GM21390 (cell line): ENCODE measurements around the gene GABRD.
"Not testable (repeated sequence)": the region's sequence is repeated elsewhere in the genome, so short reads cannot be mapped to it uniquely, and the experiment has no call there.

Experiments
- ATAC-seq: cut with Tn5 transposase; IDR thresholded peaks from one replicate; pipeline ENCODE4 v1.9.1; 2021; ENCODE audit not compliant: unreplicated experiment

GABRD gene, protein sequence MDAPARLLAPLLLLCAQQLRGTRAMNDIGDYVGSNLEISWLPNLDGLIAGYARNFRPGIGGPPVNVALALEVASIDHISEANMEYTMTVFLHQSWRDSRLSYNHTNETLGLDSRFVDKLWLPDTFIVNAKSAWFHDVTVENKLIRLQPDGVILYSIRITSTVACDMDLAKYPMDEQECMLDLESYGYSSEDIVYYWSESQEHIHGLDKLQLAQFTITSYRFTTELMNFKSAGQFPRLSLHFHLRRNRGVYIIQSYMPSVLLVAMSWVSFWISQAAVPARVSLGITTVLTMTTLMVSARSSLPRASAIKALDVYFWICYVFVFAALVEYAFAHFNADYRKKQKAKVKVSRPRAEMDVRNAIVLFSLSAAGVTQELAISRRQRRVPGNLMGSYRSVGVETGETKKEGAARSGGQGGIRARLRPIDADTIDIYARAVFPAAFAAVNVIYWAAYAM

DNA sequence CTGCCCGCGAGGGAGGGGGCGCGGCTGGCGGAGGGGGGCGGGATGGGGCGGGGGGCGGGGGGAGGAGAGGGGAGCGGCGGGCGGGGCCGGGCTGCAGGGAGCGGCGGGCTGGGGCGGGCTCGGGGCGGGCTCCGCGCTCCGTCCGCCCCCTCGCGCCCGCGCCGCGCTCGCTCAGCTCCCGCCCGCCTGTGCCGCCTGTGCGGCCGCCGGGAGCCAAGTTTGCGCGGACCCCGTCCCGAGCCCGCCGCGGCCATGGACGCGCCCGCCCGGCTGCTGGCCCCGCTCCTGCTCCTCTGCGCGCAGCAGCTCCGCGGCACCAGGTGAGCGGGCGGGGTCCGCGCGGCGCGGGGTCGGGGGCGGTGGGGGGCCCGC, at the start of gene GABRD:
GABRD (plus strand) TSS at position 174 of the 372 bp plus-strand sequence; CDS start at position 253, 79 bp downstream.
- ATAC-seq, result no peak

DNA sequence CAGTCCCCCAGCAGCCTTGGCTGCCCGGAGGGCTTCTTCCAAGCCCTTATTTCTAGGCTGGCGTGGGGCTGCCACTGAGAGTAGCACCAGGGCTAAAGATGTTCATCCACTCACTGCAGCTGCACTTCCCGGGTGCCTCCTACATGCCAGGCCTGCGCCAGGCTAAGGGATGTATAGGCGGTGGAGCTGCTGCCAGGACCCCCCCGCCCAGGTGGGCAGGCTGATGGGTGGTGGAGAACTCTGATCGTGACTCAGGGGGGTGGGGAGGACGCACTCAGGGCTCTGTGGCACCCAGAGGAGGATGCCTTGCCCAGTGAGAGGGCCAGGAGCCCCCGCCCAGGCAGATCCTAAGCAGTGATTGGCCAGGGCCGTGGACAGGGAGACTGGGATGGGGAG, 49.6 kb upstream of the GABRD start:
- no peak for ATAC-seq

DNA sequence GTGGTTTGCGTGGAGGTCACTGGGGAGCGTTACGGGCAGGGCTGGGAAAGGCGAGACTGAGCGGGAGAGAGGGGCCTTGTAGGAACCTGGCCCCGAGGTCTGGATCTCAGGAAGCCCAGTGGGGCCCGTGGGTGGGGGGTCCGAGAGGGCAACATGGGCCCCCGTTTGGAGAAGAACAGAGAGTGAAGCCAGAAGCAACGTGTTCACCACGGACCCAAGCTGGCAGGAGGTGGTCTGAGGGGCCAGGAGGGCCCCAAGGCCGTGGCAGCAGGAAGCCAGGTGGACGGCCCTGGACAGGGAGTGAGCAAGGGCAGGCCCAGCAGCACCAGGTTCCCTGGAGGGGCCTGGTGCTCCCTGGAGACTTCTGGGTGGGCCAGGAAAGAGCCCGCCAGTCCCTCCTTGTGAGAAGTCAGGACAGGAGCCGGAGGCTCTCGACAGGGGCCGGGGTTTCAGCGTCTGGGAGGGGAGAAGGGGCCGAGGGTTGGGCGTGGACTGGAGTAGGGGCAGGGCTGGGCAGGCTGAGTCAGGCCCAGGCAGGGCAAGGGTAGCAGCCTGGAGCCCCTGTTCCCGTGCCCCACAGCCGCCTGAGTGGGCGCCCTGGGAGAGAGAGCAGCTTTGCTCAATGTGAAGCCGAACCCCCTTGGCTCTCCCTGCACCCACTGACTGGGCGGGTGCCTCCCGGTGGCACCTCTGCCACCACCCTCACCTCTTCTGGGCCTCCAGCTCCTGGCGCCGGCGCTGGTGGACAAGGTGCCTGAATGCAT, 49.0 kb upstream of the GABRD start:
- no peak for ATAC-seq

DNA sequence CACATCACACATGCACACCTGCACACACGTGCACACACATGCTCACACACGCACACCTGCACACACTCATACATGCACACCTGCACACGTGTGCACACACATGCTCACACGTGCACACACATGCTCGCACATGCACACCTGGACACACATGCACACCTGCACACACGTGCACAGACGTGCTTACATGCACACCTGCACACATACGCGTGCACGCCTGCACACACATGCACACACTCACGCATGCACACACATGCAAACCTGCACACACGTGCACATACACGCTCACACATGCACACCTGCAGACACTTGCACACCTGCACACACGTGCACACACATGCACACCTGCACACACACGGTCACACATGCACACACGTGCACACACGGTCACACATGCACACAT, 48.1 kb upstream of the GABRD start:
- no peak for ATAC-seq

DNA sequence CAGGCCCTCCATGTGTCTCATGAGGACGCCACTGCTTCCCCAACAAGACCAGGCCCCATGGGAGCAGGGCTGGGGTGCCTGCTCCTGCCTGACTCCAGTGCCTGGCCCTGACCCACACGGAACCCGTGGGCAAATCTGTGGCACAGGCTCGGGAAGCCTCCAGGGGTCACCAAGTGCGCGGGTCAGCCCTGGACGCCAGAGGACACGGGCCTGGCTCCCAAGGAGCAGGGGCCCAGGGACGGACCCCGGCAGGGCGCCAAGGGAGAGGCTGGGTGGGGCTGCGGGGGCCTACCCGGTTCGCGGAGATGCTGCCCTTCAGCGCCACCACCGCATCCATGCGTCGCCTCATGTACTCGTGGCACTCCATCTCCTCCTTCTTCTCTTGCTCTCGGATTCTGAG, 47.5 kb upstream of the GABRD start:
- no peak for ATAC-seq

DNA sequence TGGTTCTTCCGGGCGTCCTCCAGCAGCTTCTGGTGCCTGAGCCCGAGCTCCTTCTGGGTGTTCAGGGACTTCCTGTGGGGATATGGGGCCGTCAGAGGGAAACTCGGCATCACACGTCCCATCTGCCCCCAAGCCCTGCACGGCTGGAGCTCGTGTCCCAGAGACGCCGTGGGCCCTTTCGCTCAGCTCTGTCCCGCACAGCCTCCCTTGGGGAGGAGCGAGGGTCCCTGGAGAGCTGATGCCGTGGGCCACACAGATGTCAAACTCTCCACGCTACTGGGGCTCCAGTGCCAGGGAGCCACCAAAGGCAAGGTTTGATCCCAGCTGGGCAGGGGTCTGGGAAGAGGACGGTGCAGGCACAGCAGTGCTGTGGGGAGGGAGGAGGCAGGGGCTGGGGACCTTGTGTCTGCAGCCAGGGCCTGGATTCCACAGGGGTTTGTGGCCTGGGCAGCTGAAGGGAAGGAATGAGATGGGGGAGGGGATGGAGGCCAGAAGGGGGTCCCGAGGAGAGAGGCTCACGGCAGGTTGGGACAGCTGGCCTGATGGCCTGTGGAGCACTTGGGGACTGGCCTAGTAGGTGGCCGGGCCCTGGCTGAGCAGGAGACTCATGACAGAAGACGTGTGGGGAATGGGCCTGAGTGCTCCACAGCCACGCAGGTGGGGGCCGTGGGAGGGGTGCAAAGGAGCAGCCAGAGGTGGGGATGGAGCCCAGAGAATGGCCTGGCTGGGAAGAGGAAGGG, 46.0 kb upstream of the GABRD start:
- ATAC-seq, result no peak

DNA sequence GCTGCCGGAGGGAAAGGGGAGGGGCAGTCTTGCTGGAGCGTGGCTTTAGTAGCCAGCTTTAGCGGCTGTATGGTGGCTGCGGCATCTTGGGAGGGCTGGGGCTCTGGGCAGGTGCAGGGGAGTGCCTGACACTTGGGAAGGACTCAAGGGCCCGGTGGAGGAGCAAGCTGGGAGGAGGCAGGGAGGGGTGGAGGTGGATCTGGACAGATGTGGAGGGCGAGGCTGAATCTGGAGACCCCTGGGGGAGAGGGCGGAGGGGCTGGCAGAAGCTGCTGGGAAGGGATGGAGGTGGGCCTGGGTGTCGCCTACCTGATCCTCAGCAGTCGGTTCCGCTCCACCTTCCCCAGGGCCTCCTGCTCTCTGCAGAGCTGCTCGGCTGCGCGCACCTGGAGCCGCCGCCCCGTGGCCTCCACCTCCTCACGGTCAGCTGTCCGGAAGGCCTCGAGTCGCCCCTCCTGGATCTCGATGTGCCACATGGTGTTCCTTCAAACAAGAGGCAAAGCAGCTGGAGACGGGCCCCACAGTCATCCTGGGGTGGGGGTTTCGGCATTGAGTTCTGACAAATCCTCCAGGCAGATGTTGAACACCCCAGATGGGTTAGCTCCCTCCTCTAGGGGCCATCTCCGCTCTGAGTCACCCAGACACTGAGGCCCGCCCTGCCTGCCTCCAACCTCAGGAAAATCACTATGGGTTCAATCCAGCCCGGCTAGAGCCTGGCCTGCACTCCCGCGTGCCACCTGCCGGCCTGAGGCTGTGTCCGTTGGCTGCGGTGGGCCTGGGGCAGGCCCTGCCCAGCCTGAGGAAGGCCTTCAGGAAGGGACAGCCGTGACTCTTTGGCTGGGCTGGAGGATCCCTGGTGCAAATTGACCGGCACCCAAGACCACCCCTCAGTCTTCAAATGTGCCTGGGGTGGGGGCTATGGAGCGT, 45.2 kb upstream of the GABRD start:
- ATAC-seq, result no peak

DNA sequence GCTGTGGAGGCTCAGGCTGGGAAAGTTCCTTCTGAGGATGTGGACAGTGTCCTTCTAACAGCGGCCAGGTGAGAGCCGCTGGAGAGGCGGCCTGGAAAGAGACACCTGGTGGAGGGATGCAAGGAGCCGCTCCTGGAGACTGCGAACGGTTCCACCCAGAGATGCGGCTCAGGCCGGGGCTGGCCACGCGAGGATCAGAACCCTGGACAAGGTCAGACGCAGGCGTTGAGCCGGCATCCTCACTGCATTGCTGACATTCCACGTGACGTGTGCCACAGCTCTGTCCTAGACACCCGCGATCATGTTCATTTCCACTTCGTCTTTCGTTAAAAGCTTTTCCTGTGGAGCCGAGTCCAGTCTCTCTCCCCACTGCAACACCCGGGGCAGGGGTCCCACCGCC, 44.3 kb upstream of the GABRD start:
- no peak for ATAC-seq

DNA sequence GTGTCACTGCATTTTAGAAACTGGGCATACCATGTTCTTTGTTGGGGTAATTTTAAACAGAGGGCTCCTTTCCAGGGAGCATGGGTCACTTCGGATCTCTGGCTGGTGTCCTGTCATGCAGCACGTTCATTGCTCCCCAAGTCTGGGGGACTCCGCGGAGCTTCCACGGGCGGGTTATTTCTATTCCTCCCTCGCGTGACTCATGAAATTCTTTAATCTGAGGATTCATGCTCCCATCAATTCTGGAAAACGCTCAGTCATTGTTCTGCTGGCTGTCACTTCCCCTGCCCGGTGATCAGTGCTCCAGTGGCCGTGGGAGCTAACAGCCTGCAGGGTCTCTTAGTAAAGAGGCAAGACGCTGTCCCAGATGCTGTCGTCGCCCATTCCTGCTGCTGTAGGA, 43.6 kb upstream of the GABRD start:
- ATAC-seq, result no peak

DNA sequence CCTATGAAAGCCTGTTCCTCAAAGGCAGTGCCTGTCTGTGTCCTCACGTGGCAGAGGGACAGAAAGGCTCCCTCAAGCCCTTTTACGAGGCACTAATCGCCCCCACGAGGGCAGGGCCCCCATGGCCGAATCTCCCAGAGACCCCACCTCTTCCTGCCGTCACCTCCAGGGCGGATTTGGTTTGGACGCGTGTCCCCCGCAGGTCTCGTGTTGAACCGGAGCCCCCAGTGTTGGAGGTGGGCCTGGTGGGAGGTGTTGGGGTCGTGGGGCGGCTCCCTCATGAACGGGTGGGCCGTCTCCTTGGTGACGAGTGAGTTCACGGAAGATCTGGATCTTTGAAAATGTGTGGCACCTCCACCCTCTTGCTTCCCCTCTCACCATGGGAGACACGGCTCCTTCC, 43.1 kb upstream of the GABRD start:
- no peak for ATAC-seq

DNA sequence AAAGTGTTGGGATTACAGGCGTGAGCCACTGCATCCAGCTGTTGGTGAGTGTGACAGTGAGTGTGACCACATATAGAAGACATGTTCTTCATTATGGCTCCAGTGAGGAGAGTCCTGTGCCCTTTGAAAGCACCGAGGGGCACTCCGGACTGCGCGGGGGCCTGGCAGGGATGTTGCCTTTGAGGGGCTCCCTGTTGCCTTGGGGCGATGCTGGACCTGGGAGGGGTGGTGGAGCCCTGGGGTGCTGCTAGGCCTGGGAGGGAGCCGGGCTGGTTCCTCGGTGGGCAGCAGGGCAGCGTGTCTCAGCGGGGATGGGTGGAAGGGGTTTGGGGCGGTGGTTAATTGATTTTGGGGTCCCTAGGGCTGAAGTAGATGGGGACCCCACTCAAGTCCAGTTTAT, 41.0 kb upstream of the GABRD start:
- no peak for ATAC-seq

DNA sequence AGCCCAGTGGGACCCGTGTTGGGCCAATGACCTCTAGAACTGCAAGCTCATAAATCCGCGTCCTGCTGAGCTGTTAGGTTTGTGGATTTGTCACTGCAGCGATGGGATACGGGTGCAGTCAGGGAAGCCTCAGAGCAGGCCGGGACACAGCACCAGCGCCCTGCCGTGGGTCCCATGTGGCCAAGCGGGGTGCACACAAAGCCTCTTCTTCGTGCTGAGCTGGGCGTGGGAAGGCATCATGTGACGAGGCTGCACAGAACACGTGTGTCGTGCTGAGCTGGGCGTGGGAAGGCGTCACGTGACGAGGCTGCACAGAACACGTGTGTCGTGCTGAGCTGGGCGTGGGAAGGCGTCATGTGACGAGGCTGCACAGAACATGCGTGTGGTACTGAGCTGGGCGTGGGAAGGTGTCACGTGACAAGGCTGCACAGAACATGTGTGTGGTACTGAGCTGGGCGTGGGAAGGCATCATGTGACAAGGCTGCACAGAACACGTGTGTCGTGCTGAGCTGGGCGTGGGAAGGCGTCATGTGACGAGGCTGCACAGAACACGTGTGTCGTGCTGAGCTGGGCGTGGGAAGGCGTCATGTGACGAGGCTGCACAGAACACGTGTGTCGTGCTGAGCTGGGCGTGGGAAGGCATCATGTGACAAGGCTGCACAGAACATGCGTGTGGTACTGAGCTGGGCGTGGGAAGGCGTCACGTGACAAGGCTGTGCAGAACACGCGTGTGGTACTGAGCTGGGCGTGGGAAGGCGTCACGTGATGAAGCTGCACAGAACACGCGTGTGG, 40.3 kb upstream of the GABRD start:
- ATAC-seq, result not testable (repeated sequence)

DNA sequence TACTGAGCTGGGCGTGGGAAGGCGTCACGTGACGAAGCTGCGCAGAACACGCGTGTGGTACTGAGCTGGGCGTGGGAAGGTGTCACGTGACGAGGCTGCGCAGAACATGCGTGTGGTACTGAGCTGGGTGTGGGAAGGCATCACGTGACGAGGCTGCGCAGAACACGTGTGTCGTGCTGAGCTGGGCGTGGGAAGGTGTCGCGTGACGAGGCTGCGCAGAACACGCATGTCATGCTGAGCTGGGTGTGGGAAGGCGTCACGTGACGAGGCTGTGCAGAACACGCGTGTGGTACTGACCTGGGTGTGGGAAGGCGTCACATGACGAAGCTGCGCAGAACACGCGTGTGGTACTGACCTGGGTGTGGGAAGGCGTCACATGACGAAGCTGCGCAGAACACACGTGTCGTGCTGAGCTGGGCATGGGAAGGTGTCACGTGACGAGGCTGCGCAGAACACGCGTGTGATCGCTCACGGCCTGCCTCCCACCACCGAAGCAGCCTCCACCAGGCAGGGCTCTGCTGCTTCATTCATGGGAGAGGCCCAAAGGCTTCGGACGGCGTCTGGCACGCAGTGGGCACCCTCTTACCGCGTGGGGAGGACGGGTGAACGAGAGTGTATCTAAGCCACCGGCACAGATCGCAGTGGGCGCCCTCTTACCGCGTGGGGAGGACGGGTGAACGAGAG, 39.5 kb upstream of the GABRD start:
- no peak for ATAC-seq

DNA sequence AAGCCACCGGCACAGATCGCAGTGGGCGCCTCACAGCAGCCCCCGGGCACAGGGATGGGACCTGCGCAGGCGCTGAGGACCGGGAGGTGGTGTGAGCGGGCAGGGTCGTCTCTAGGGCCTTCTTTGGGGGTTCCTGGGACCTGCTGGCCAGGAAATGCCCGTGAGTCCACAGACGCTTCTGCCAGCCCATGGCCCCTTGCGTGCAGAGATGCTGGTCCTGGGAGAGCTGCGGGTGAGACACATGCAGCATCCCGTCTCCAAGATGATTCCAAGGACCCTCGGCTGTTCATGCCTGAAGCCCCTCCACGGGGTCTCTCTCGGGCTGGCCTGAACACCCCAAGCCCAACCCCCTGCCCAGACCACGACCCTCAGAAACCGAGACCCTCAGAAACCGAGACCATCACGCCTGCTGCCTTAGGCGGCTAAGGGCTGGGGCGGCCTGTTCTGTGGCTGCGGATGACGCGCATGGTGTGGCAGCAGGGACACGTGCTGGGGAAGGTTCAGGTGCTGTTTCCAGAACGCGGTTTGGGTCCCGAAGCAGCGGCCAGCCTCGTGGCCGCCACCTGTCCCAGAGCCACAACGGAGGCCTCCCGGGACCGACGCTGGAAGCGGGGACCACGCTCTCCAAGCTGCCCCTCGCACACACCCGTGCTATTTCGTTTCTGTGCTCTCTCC, 38.5 kb upstream of the GABRD start:
- no peak for ATAC-seq

DNA sequence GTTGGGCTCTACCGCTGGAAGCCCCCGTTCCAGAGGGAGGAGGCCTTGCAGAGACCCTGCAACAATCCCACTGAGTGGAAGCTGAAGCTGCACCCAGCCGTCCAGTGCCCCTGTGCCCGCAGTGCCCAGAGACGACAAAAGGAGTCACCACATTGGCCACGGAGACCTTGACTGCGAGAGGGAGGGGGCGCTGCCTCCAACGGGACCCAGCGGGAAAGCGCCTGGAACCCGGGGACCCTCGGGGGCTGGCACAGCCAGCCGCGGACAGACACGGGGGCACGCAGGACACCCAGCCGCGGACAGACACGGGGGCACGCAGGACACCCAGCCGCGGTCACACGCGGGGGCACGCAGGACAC, 38.0 kb upstream of the GABRD start:
- ATAC-seq, result no peak

DNA sequence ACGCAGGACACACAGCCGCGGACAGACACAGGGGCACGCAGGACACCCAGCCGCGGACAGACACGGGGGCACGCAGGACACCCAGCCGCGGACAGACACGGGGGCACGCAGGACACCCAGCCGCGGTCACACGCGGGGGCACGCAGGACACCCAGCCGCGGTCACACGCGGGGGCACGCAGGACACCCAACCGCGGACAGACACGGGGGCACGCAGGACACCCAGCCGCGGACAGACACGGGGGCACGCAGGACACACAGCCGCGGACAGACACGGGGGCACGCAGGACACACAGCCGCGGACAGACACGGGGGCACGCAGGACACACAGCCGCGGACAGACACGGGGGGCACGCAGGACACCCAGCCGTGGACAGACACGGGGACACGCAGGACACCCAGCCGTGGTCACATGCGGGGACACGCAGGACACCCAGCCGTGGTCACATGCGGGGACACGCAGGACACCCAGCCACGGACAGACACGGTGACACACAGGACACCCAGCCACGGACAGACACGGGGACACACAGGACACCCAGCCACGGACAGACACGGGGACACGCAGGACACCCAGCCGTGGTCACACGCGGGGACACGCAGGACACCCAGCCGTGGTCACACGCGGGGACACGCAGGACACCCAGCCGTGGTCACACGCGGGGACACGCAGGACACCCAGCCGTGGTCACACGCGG, 37.4 kb upstream of the GABRD start:
- not testable (repeated sequence) for ATAC-seq

DNA sequence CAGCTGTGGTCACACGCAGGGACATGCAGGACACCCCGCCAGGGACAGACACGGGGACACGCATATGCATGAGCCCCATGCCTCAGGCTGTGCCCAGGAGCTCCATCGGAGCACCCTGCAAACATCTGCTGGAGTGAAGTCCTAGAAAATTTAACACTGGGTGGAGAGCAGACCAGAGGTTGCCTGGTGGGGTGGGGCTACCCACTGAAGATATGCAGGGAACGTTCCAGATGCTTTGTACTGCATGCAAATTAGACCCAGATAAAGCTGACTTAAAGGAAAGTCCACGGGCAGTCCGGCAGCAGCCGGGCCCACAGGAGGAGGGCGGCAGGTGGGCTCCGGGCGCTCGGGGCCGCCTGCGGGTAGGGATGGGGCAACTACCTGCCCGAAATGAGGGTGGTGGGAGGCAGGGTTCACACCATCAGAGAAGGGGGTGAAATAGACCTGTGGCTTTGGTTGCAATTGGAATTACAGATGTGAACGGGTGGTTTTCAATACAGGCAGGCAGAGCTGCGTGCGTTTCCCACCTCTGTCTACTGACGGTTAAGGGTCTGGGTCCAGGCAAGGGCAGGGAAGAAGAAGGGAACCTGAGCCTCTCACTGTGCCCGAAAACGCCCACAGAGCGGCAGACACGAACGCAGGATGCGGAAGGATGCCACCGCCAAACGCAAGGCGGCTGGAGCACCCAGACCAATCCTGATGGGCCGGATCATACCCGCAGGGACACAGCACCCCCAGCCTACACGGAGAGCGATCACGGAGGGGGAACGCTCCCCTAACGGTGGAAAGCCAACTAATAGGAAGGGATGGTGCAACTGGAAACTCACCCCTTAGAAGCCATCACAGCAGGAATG, 36.5 kb upstream of the GABRD start:
- no peak for ATAC-seq
